ENCODE measurements around the gene PPP6R2. TPM values are rescaled to one million over a fixed set of nuclear protein-coding genes. Genes with fewer than 3 reads are reported as not detected.

The PPP6R2 gene, protein sequence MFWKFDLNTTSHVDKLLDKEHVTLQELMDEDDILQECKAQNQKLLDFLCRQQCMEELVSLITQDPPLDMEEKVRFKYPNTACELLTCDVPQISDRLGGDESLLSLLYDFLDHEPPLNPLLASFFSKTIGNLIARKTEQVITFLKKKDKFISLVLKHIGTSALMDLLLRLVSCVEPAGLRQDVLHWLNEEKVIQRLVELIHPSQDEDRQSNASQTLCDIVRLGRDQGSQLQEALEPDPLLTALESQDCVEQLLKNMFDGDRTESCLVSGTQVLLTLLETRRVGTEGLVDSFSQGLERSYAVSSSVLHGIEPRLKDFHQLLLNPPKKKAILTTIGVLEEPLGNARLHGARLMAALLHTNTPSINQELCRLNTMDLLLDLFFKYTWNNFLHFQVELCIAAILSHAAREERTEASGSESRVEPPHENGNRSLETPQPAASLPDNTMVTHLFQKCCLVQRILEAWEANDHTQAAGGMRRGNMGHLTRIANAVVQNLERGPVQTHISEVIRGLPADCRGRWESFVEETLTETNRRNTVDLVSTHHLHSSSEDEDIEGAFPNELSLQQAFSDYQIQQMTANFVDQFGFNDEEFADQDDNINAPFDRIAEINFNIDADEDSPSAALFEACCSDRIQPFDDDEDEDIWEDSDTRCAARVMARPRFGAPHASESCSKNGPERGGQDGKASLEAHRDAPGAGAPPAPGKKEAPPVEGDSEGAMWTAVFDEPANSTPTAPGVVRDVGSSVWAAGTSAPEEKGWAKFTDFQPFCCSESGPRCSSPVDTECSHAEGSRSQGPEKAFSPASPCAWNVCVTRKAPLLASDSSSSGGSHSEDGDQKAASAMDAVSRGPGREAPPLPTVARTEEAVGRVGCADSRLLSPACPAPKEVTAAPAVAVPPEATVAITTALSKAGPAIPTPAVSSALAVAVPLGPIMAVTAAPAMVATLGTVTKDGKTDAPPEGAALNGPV
- total RNA-seq = 10 to 100 TPM; 38.3 to 80.3 (median 54.4) TPM
- long read RNA-seq, partial matches to known transcripts = 1 of 7 reads
- long read RNA-seq, other reads (novel, unspliced or antisense) = 5 of 7 reads

- Histone ChIP-seq H3K4me3 (peak within 1 kb of the TSS; percentile 74 to 92 (median 86)), H3K36me3 (no peaks in the 10 kb centered on the region), H3K4me1 (peaks cover 0 to 6% (median 2%) of the 10 kb centered on the region in 4 donors), H3K27ac (peak within 1 kb of the TSS; percentile 60 to 71 (median 69)), H3K27me3 (no peaks in the 10 kb centered on the region), H3K9me3 (no peaks in the 10 kb centered on the region)
- intact Hi-C loops (cut with DNase I) = loop anchor here (5.0 kb wide), 2 partner anchors 76 to 91 kb away; partner anchors contain the start of gene HDAC10 (in 1 of the 2)
- under 1% methylated on average over 23 of the region's 87 CpGs for WGBS (ENCODE audit: insufficient coverage, low coverage, low lambda C conversion rate, missing lambda C conversion rate)
- DNase-seq (peak; percentile 86 to 90 (median 88)), ATAC-seq (peak; percentile 87 to 95 (median 90))
- TF ChIP-seq CTCF (IDR thresholded peaks at IDR 0.05) (no peak), POLR2A (IDR thresholded peaks at IDR 0.05) (peak; percentile 37)
These were observed at the start of gene PPP6R2 for GRCh38 chr22:50342651-50343540. Gene PPP6R2 (plus strand): TSS chr22:50343327. CDS start chr22:50393909, 50,582 bp downstream.

DNA sequence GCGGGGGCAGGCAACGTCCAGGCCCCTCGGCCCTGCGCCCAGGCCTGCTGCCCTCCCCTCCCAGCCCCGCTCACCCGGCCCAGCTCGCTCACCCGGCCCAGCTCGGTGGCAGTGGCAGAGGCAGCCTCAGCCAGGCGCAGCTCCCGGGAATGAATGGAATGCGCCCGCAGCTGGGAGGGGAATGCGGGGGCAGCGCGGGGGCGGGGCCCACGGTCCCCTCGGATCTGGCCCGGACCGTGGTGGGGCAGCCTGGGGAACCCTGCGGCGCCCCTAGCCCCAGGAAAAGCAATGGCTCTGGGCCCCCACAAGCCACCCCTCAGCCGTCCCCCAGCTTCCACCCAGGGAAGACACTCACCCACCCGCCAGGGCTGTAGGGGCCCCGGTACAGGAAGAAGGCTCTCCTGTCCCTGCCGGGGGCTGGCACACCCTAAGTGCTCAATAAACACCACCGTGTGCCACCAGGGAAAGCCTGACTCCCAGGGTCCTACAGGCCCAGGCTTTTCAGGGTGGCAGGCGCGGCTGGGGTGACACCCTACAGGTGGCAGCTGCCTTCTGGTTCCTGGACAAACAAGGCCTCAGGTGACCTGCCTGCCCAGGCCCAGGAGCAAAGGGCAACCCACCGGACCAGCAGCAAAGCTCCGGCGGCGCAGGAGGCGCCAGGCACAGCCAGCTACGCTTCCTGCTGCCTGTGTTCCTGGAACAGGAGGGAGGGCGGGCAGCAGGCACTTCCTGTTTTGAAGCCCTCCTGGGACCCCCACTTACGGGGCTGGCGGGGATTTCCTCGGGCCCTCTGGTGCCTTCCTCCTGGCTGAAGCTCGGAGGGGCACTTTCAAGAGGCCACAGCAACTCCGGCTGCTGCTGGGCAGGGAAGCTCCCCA is 49.4 kb upstream of the PPP6R2 start:
- Histone ChIP-seq H3K4me1 (peaks cover 0 to 67% (median 33%) of the 10 kb centered on the region in 4 donors), H3K9me3 (no peaks in the 10 kb centered on the region), H3K27me3 (no peaks in the 10 kb centered on the region), H3K36me3 (peaks cover 2 to 17% (median 13%) of the 10 kb centered on the region in 4 donors), H3K4me3 (peak overlapping the region; percentile 39 to 49 (median 46)), H3K27ac (peak overlapping the region; percentile 66 to 77 (median 76))
- TF ChIP-seq CTCF (IDR thresholded peaks at IDR 0.05) (peak in 1 of 4 donors; percentile 16), POLR2A (IDR thresholded peaks at IDR 0.05) (peak; percentile 70)
- DNase-seq (peak; percentile 89 to 95 (median 93)), ATAC-seq (peak; percentile 79 to 85 (median 82))
- intact Hi-C loops (cut with DNase I) = no loop called here
- 0% methylated on average over 5 of the region's 42 CpGs for WGBS (ENCODE audit: insufficient coverage, low coverage, low lambda C conversion rate, missing lambda C conversion rate)

DNA sequence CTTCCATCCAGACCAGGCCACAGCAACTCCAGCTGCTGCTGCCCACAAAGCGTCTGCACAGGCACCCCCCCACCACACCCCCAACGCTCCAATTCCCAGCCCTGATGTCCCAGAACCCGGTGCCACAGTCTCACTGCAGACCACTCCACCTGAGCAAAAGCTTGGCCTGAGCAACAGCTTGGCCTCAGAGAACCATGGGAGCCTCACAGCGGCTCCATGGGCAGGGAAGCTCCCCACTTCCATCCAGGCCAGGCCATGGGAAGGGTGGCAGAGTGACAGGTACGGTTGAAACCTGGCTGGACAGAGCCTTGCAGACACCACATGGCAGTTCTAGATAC is 48.8 kb upstream of the PPP6R2 start:
- 0% methylated on average over 1 of the region's 5 CpGs for WGBS (ENCODE audit: insufficient coverage, low coverage, low lambda C conversion rate, missing lambda C conversion rate)
- ATAC-seq = peak in 2 of 4 donors; percentile 1
- TF ChIP-seq CTCF (IDR thresholded peaks at IDR 0.05) (no peak), POLR2A (IDR thresholded peaks at IDR 0.05) (no peak)
- H3K4me1 ChIP-seq = peaks cover 0 to 70% (median 34%) of the 10 kb centered on the region in 4 donors
- intact Hi-C loops (cut with DNase I) = no loop called here
- no peaks in the 10 kb centered on the region for H3K9me3 ChIP-seq
- H3K4me3 ChIP-seq = peak overlapping the region; percentile 39 to 49 (median 46)
- peaks cover 0 to 11% (median 8%) of the 10 kb centered on the region in 4 donors for H3K36me3 ChIP-seq
- peak overlapping the region; percentile 66 to 77 (median 76) for H3K27ac ChIP-seq
- DNase-seq = no peak
- no peaks in the 10 kb centered on the region for H3K27me3 ChIP-seq
